ENCODE measurements around the gene SORCS2.

GRCh38 chr4:7539659-7540058, 347.3 kb downstream of the SORCS2 start:
- TF ChIP-seq CTCF (IDR thresholded peaks at IDR 0.05) (no peak), POLR2AphosphoS5 (IDR thresholded peaks at IDR 0.05; ENCODE audit: low read depth, low read length) (no peak), SIN3A (IDR thresholded peaks at IDR 0.05; ENCODE audit: borderline replicate concordance, insufficient read depth, low read depth, low read length) (no peak), TCF7L2 (IDR thresholded peaks at IDR 0.05; ENCODE audit: low read depth, low read length) (no peak), REST (IDR thresholded peaks at IDR 0.05; ENCODE audit: insufficient read depth in 1 of 2, low read depth in 2 of 2, low read length in 1 of 2) (no peak)

All from Panc1 (cell line).